Tibial nerve (tissue), 4 donors: ENCODE measurements around the gene TGM2.

Experiments used
- EP300 ChIP-seq, 2 donors: sonication (generic); formaldehyde crosslinking; IDR thresholded peaks; one replicate each; pipeline ENCODE4 v1.6.1; 2017; ENCODE audit warnings: antibody characterized with exemption in 2 of 2, mild to moderate bottlenecking in 1 of 2
- POLR2A ChIP-seq, 2 donors: fragments of 450-650 bp; IDR thresholded peaks; one replicate each; pipeline ENCODE4 v1.6.1; 2017; ENCODE audit warnings: antibody characterized with exemption in 2 of 2, mild to moderate bottlenecking in 2 of 2, moderate library complexity in 2 of 2
- TF ChIP-seq, protein P1 (sequence below), 5 experiments: fragments of 200-600 bp in 3 of 5; fragments of 450-650 bp in 2 of 5; sonication (generic) in 3 of 5; IDR thresholded peaks; one replicate each; pipeline ENCODE4 v1.5.1; 2016 to 2019; ENCODE audit warnings: antibody characterized with exemption in 5 of 5, mild to moderate bottlenecking in 3 of 5, moderate library complexity in 2 of 5

DNA sequence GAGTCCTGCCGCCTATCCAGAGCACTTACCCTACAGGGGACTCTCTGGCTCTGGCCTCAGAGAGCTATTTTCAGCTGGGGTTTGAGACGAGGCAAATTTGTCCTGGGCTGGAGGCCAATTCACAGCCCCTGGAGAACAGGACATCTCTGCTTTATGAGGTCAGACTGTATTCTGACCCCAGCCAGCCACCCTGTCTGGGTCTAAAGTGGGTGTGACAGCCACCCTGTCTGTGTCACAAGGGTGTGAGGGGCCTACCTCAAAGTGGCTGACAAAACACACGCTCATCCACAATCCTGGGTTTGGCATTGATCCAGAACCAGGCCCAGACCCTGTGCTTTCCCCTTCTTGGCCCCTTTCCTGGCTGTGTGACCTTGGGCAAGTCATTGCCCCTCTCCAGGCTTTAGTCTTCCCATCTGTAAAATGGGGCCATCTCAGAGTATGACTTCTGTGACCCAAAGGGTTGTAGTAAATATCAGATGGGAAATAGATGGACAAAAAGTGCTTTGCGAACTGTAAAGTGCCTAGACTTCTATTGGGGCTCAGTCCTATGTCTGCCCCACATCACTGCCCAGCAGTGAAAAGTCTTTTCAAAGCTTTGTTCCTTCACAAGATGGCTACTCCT lies 44.1 kb upstream of the TGM2 start:
- TF ChIP-seq, protein P1, sequence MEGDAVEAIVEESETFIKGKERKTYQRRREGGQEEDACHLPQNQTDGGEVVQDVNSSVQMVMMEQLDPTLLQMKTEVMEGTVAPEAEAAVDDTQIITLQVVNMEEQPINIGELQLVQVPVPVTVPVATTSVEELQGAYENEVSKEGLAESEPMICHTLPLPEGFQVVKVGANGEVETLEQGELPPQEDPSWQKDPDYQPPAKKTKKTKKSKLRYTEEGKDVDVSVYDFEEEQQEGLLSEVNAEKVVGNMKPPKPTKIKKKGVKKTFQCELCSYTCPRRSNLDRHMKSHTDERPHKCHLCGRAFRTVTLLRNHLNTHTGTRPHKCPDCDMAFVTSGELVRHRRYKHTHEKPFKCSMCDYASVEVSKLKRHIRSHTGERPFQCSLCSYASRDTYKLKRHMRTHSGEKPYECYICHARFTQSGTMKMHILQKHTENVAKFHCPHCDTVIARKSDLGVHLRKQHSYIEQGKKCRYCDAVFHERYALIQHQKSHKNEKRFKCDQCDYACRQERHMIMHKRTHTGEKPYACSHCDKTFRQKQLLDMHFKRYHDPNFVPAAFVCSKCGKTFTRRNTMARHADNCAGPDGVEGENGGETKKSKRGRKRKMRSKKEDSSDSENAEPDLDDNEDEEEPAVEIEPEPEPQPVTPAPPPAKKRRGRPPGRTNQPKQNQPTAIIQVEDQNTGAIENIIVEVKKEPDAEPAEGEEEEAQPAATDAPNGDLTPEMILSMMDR (IDR thresholded peaks at IDR 0.05): no peak
- TF ChIP-seq POLR2A (IDR thresholded peaks at IDR 0.05) (no peak), EP300 (IDR thresholded peaks at IDR 0.05) (no peak)
